Rectal smooth muscle tissue (tissue), 1 donor: ENCODE data around the gene SYT13.

ENCODE experiments used
- H3K27ac ChIP-seq: one replicate; pipeline ENCODE4 v1.7.0; 2013; ENCODE audit warnings: low read depth, low read length, inconsistent platforms
- H3K27me3 ChIP-seq: one replicate; pipeline ENCODE4 v1.7.0; 2013; ENCODE audit warnings: low read length; ENCODE audit not compliant: control insufficient read depth, insufficient read depth
- H3K36me3 ChIP-seq: one replicate; pipeline ENCODE4 v1.7.0; 2013; ENCODE audit warnings: low read length; ENCODE audit not compliant: control insufficient read depth, insufficient read depth
- H3K4me1 ChIP-seq: one replicate; pipeline ENCODE4 v1.7.0; 2013; ENCODE audit warnings: low read length; ENCODE audit not compliant: control insufficient read depth, insufficient read depth
- H3K4me3 ChIP-seq: one replicate; pipeline ENCODE4 v1.7.0; 2013; ENCODE audit warnings: low read length
- H3K9ac ChIP-seq: one replicate; pipeline ENCODE4 v1.7.0; 2013; ENCODE audit warnings: low read length

Gene SYT13

DNA sequence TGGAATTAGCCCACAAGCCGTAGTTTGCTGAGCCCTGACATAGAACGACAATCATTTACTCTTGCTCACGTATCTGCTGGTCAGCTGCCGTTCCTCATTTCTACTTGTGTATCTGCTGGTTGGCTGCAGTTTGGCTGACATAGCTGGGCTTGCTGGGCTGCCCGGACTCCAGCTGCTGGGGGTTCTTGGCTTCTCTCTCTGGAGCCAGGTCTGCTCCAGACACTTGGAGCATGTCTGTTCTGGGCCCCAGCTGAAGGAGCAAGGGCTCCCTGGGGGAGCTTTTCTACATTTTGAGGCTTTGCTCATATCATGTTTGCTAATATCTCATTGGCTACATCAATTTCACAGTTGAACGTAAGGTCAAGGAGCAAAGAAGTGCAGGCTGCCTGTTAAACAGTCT lies 92.4 kb downstream of the SYT13 start:
- Histone ChIP-seq H3K27ac (peak overlapping the region; percentile 17), H3K36me3 (no peaks in the 10 kb centered on the region), H3K4me1 (no peaks in the 10 kb centered on the region), H3K9ac (no peak overlapping the region), H3K27me3 (no peaks in the 10 kb centered on the region), H3K4me3 (no peak overlapping the region)
